ENCODE measurements around the gene LILRA1.
"Not testable (repeated sequence)": the region's sequence is repeated elsewhere in the genome, so short reads cannot be mapped to it uniquely, and the experiment has no call there.

Gene LILRA1

GRCh38 chr19:54630262-54630661 lies 36.8 kb downstream of the LILRA1 start, which contains the start of gene LILRB1:
Gene LILRB1, plus strand, starts transcription at chr19:54630484. Its CDS starts 590 bp downstream, at chr19:54631074.
- H3K9me3 Mint-ChIP-seq (ENCODE audit: low read depth); H3K36me3 Mint-ChIP-seq; H3K4me1 Mint-ChIP-seq (ENCODE audit: low read depth); H3K4me3 Mint-ChIP-seq; H3K27ac Mint-ChIP-seq: not testable (repeated sequence)
- peaks cover 20% of the 10 kb centered on the region for H3K27me3 Mint-ChIP-seq

- Mint-ChIP-seq H3K4me3 (no peak overlapping the region), H3K4me1 (ENCODE audit: low read depth) (no peaks in the 10 kb centered on the region), H3K27ac (no peak overlapping the region), H3K27me3 (peaks cover 20% of the 10 kb centered on the region), H3K36me3 (no peaks in the 10 kb centered on the region), H3K9me3 (ENCODE audit: low read depth) (no peaks in the 10 kb centered on the region)
These were observed 37.4 kb downstream of the LILRA1 start for GRCh38 chr19:54630782-54631181.

GRCh38 chr19:54631489-54632337 lies 38.3 kb downstream of the LILRA1 start:
- H3K36me3 Mint-ChIP-seq; H3K27ac Mint-ChIP-seq; H3K4me1 Mint-ChIP-seq (ENCODE audit: low read depth); H3K9me3 Mint-ChIP-seq (ENCODE audit: low read depth); H3K4me3 Mint-ChIP-seq: not testable (repeated sequence)
- H3K27me3 Mint-ChIP-seq = peaks cover 16% of the 10 kb centered on the region

- not testable (repeated sequence) for H3K4me1 Mint-ChIP-seq (ENCODE audit: low read depth); H3K9me3 Mint-ChIP-seq (ENCODE audit: low read depth); H3K36me3 Mint-ChIP-seq; H3K27ac Mint-ChIP-seq; H3K4me3 Mint-ChIP-seq
- H3K27me3 Mint-ChIP-seq = peaks cover 12% of the 10 kb centered on the region
These were observed 39.1 kb downstream of the LILRA1 start for GRCh38 chr19:54632517-54632916.

- Mint-ChIP-seq H3K27ac (no peak overlapping the region), H3K36me3 (no peaks in the 10 kb centered on the region), H3K9me3 (ENCODE audit: low read depth) (no peaks in the 10 kb centered on the region), H3K4me3 (no peak overlapping the region), H3K4me1 (ENCODE audit: low read depth) (no peaks in the 10 kb centered on the region), H3K27me3 (peaks cover 8% of the 10 kb centered on the region)
These were observed 40.0 kb downstream of the LILRA1 start for GRCh38 chr19:54633401-54633800.

GRCh38 chr19:54636081-54636480 lies 42.6 kb downstream of the LILRA1 start:
- not testable (repeated sequence) for H3K4me1 Mint-ChIP-seq (ENCODE audit: low read depth); H3K27me3 Mint-ChIP-seq; H3K27ac Mint-ChIP-seq; H3K4me3 Mint-ChIP-seq; H3K9me3 Mint-ChIP-seq (ENCODE audit: low read depth); H3K36me3 Mint-ChIP-seq

GRCh38 chr19:54638683-54639082 lies 45.3 kb downstream of the LILRA1 start:
- Mint-ChIP-seq H3K9me3 (ENCODE audit: low read depth) (no peaks in the 10 kb centered on the region), H3K27ac (no peak overlapping the region), H3K4me1 (ENCODE audit: low read depth) (no peaks in the 10 kb centered on the region), H3K36me3 (no peaks in the 10 kb centered on the region), H3K27me3 (peaks cover 7% of the 10 kb centered on the region), H3K4me3 (no peak overlapping the region)

- H3K27ac Mint-ChIP-seq; H3K36me3 Mint-ChIP-seq; H3K27me3 Mint-ChIP-seq; H3K9me3 Mint-ChIP-seq (ENCODE audit: low read depth); H3K4me1 Mint-ChIP-seq (ENCODE audit: low read depth); H3K4me3 Mint-ChIP-seq: not testable (repeated sequence)
These were observed 49.5 kb downstream of the LILRA1 start for GRCh38 chr19:54642953-54643352.

- H3K4me3 Mint-ChIP-seq; H3K4me1 Mint-ChIP-seq (ENCODE audit: low read depth); H3K36me3 Mint-ChIP-seq; H3K9me3 Mint-ChIP-seq (ENCODE audit: low read depth); H3K27me3 Mint-ChIP-seq; H3K27ac Mint-ChIP-seq: not testable (repeated sequence)
These were observed 50.2 kb downstream of the LILRA1 start for GRCh38 chr19:54643583-54643982.

GRCh38 chr19:54644056-54644455 lies 50.6 kb downstream of the LILRA1 start:
- peaks cover 7% of the 10 kb centered on the region for H3K27me3 Mint-ChIP-seq
- no peaks in the 10 kb centered on the region for H3K9me3 Mint-ChIP-seq (ENCODE audit: low read depth)
- no peaks in the 10 kb centered on the region for H3K36me3 Mint-ChIP-seq
- no peaks in the 10 kb centered on the region for H3K4me1 Mint-ChIP-seq (ENCODE audit: low read depth)
- H3K27ac Mint-ChIP-seq = no peak overlapping the region
- H3K4me3 Mint-ChIP-seq = no peak overlapping the region

GRCh38 chr19:54646331-54646841 lies 53.0 kb downstream of the LILRA1 start:
- H3K27me3 Mint-ChIP-seq = peaks cover 4% of the 10 kb centered on the region
- H3K27ac Mint-ChIP-seq = no peak overlapping the region
- no peaks in the 10 kb centered on the region for H3K4me1 Mint-ChIP-seq (ENCODE audit: low read depth)
- H3K36me3 Mint-ChIP-seq = no peaks in the 10 kb centered on the region
- no peak overlapping the region for H3K4me3 Mint-ChIP-seq
- no peaks in the 10 kb centered on the region for H3K9me3 Mint-ChIP-seq (ENCODE audit: low read depth)

GRCh38 chr19:54648129-54648528 lies 54.7 kb downstream of the LILRA1 start:
- H3K4me1 Mint-ChIP-seq (ENCODE audit: low read depth) = no peaks in the 10 kb centered on the region
- H3K4me3 Mint-ChIP-seq = no peak overlapping the region
- no peaks in the 10 kb centered on the region for H3K9me3 Mint-ChIP-seq (ENCODE audit: low read depth)
- H3K27ac Mint-ChIP-seq = no peak overlapping the region
- H3K27me3 Mint-ChIP-seq = peaks cover 5% of the 10 kb centered on the region
- no peaks in the 10 kb centered on the region for H3K36me3 Mint-ChIP-seq

GRCh38 chr19:54650108-54650655 lies 56.8 kb downstream of the LILRA1 start:
- H3K4me1 Mint-ChIP-seq (ENCODE audit: low read depth) = no peaks in the 10 kb centered on the region
- no peaks in the 10 kb centered on the region for H3K36me3 Mint-ChIP-seq
- H3K4me3 Mint-ChIP-seq = no peak overlapping the region
- no peak overlapping the region for H3K27ac Mint-ChIP-seq
- no peaks in the 10 kb centered on the region for H3K9me3 Mint-ChIP-seq (ENCODE audit: low read depth)
- H3K27me3 Mint-ChIP-seq = peaks cover 9% of the 10 kb centered on the region

Measured in activated naive CD8-positive, alpha-beta T cell (primary cell).